HG03060 (cell line): Measurements from ENCODE around the gene E2F3.

Source experiments
- ATAC-seq: cut with Tn5 transposase; IDR thresholded peaks from one replicate; pipeline ENCODE4 v1.9.1; 2021; ENCODE audit warnings: low read depth, moderate number of reproducible peaks; ENCODE audit not compliant: unreplicated experiment

E2F3 gene

DNA sequence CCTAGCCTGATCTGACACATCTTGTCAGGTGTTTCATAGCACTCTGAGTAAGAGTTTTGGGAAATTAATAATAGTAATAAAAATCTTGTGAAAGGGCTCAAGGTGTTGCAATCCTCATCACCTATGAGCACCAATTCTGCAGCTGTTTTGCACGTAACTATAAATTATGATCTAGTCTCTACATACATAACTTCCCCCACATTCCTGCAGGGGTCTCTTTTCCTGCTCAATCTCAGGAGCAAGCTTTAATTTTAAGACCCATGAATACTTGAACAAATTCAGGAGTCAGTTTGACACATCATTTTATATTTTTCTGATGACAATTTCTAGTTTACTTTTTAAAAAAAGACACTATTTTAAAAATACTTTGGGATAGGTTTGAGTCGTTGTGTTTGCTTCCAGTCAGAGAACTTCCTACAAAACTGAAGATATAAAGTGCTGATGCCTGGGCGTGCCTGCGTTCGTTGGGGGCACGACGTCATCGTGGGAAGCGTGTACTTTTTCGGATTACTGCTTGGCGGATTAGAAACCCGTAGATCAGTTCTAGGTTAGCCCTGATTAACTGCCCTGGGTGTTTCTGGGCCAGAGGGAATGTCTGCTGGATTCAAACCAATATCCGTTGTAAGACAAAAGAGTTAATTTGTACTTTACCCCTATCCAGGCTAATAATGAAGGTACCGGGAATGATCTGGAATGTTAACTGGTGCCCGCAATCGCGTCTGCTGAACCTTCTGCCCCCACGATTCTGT, 1.0 kb upstream of the E2F3 start:
- no peak for ATAC-seq

DNA sequence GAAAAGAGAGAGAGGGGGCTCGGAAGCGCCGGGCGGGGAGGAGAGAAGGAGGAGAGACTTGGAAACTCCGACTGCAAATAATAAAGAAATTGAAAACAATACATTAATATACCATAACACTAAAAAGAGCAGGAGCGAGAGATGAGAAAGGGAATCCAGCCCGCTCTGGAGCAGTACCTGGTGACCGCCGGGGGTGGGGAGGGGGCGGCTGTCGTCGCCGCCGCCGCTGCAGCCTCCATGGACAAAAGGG, 338 bp downstream of the E2F3 start:
- ATAC-seq: no peak

DNA sequence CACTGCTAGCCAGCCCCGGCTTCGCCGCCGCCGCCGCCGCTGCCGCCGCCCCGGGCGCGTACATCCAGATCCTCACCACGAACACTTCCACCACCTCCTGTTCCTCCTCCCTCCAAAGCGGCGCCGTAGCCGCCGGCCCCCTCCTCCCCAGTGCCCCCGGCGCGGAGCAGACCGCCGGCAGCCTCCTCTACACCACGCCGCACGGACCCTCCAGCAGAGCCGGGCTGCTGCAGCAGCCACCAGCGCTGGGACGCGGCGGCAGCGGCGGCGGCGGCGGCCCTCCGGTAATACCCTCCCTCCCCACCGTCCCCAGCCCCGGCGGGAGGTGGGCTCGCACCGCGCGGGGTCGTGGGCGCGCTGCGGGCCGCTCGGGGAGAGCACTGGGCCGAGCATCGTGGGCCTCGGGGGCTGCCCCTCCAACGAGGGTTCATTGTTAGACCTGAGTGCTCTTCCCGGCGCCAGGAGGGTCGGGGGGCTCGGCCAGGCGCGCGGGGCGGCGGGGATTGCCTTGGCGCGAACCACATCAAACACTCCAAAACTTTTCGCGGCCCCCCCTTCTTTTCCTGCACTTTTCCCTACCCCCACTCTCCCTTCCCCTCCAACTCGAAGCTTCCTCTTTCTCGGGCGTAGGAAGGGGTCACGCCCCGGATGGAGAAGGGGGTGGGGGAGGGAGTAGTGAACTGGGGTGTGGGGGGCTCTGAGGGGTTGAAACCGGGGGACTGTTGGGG, 827 bp downstream of the E2F3 start:
- no peak for ATAC-seq

DNA sequence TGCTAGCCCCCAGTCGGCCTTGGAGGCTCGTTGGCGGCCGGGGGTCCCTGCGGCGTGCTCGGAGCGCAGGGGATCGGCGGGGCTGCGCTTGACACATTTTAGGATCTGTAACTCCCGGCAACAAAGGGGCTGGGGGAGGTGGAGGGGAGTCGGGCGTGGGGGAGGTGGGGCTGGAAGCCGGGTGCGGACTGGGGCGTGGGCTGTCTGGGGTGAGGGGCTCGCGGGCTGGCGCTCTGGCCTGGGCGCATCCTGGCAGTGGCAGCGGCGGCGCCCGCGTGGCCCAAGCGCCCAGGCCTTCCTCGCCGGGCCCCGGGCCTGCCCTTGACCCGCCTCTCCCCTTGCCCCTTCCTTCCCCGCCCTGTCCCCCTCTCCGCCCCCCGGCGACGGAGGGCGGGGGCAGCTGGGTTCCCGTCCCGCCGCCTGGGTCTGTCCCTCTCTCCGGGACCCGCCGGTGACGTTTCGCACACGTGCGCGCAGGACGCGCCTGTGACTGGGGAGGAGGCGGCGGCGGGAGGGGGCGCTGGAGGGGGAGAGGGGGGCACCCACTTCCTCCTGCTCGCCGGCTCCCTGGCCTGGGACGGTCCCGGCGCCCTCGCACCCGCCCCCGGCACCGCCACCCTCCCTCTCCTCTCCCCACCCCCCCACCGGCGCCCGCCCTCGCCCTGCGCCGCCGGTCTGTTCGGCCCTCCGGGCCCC, 1.5 kb downstream of the E2F3 start:
- ATAC-seq: no peak

DNA sequence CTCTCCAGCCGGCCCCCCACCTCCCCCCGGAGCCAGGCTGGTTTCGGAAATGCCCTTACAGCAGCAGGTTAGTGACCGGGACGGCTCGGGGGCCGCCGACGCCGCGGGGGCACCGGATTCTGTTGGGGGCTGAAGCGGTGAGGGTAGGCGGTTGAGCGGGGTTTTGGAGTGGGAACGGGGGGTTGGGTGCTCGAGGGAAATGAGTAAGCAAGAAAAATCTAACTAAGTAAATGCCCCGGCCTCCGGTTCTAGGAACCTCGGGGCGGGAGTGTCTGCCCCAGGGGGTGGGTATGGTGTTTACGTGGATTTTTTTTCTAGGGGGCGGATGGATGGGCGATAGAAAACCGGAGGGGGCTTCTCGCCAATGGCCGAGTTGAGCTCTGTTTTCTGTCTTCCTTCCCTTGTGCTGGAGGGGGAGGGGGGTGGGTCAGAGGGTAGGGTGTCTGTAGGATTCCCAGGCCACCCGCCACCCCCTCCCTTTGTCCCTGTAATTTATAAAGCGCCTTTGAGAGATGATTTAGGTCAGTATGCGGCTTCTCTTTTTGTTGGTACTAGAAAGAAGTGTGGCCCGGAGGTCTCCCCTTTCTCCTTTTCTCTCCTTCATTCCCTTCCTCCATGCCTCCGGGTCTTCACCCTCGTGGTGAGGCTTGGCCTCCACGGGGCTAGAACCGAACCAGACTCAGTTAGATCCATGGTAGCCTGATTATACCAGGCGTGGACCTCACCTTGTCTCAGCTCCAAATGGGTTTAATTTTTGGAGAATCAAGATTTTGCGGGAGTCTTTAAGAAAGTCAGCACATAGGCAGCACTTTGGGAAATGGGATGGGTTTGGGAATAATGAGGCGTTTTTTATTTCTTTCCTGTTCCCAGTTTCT, 2.3 kb downstream of the E2F3 start:
- no peak for ATAC-seq

DNA sequence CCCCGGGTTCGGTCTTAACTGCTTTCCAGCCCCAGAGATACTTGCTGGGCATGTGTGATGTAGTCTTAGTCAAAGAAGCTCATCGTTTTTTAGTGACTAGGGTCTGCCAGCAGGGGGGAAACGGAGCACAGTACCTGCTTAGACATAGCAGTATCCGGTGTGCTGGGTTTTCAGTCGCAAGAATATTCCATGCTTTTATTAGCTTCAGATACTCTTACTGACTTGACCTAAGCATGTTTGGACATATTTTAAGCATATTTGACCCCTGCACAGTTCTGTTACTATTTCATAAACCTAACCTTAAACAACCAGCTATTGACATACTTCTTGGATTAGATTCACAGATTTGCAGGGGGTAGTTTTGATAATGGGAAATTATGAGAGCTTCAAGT, 3.0 kb downstream of the E2F3 start:
- ATAC-seq: peak; percentile 29

DNA sequence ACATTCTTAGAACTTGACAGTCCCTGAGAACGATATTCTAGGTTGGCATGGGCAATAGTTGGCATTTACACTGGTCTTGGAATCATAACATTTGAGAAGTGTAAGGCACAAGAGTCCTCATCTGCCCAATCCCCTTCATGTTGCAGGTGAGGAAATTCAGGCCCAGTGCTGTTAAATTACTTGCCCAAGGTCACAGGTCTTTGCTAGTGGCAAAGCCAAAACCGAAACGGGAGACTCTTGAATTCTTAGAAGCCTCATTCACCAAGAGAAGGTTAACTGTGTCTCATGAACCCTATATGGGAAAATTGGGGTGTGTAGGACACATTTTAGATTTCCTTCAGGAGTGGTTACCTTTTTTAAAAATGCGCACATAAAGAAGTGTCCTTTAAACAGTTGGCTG, 7.2 kb downstream of the E2F3 start:
- no peak for ATAC-seq

DNA sequence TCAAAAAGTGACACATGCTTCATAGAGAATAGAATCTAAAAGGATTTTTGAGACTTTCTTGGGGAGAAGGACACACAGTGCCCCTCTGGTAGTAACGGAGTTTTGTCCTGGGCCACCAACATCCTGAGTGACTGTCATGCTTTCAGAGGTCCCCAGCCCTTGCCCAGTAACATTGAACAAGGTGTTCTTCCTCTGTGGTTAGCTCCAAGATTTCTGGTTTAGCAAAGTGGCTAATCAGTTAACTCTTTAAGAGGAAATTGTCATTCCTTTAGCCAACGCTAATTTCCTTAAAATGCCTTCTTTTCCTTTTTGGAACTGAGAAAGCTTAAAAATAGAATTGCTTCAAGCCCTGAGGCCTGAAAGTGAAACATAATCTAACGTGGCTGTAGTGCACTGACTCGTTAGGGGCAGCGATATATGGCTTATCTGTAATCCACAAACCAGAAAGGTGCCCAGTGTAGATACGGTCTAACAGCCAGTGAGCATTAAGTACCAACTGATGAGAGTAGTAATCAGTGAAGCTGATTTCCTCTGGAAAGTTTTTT, 7.8 kb downstream of the E2F3 start:
- peak; percentile 90 for ATAC-seq

DNA sequence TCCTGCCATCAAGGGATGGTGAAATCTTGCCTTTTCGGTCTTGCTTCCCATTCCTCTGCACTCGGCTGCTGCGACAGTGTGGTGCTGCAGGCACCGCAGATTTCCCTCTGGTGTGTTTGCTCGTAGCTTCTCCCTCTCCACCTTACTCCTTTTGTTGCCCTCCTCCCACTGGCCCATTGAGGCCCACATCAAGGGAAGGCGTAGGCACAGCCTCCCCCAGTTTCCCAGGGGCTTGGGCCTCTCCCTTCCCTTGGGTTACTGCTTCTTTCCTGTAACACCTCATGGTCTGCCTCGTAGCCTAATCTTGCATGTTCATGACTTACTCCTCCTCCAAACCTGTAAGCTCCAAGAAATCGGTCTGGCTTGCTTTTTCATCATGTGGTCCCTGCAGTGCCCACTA, 9.9 kb downstream of the E2F3 start:
- ATAC-seq: no peak

DNA sequence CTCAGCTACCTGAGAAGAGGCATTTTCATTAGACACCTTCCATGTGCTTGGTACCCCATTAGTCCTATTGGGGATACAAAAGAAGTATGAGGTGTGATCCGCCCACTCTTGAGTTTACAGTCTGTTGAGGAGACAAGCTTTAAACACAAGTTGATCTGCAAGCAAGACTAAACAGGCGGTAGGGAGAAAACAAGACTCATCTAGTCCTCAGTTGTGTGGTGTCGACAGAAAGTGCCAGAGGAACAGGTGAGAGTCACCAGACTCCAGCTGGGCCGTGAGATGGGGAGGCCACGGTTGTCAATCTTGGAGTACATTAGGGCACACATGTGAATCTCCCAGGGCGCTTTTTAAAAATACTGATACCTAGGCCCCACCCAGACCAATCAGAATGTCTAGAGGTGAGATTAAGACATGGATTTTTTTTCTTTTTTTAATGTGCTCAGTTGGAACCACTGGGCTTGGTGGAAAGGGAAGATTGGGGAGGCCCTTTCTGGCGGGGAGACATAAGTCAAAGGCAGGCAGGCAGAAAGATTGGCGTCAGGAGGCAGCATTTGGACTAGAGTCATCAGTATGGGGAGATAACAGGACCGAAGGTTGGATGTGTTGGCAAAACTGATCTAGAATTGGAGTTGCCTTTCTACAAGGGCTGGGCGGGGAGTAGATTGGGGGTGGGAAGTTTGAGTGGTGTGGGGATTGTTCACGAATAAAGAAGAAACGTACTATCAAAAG, 10.4 kb downstream of the E2F3 start:
- ATAC-seq: no peak

DNA sequence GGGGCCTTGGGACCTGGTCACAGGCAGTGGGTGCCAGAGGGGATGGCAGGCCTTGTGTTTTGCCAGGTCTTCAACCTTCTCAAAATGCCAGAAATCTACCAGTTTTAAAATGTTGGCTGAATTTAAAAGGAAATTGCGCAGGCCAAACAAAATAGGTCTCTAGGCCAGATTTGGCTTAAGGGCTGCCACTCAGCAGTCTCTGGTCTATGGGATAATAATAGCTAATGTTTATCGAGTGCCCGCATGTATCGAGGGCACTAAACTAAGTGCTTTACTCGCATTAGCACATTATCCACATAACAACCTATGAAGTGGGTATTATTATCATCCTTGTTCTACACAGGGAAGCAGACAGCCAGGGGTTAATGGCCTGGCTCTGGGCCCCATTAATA, 11.0 kb downstream of the E2F3 start:
- no peak for ATAC-seq

DNA sequence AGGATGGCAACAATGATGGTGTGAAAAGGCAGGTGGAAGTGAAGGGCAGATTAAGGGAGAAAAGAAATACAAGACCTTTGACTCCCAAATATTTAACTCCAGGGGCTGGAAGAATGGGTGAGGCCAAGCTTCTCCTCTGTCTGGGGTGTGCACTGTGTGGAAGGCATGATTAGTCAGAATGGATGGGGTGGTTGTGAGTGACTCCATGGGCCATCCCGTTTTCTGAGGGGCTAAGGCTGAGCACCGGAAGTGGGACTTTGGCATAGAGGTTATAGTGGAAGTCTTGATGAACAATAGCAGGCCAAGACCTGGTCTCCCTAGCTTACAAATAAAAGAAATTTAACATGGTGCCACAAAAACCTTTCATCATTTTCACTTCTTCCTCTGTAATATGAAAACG, 12.1 kb downstream of the E2F3 start:
- no peak for ATAC-seq

DNA sequence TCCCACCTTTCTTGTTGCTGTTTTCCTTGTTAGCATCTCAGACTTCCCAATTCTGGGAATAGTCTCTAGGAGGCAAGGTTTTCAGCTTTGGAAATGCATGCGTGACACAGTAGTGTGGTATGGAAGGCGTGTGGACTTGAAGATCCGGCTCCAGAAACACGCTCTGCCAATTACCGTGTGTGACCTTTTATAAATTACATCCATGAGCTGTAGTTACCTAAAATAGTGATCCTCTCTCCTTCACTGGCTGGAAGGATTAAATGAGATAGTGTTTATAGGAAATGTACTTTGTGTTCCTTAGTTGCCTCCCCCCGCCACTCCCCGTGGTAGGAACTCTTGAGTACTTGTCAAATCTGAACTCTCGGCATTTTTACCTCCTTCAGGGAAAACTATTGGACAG, 13.0 kb downstream of the E2F3 start:
- no peak for ATAC-seq

DNA sequence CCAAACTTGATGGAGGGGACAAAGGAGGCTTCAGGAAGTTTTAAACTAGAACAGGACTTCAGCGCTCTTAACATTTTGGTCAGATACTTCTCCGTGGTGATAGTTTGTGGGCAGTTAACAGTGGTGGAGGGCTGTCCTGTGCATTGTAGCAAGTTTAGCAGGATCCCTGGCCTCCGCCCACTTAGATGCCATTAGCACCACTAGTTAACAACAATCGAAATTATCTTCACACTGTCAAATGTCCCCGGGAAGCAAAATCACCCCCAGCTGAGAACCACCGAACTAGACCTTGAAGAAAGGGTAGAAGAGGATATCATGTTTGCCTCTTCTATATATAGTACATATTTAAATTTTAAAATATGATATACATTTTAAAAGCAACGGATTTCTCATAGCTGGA, 13.6 kb downstream of the E2F3 start:
- no peak for ATAC-seq

DNA sequence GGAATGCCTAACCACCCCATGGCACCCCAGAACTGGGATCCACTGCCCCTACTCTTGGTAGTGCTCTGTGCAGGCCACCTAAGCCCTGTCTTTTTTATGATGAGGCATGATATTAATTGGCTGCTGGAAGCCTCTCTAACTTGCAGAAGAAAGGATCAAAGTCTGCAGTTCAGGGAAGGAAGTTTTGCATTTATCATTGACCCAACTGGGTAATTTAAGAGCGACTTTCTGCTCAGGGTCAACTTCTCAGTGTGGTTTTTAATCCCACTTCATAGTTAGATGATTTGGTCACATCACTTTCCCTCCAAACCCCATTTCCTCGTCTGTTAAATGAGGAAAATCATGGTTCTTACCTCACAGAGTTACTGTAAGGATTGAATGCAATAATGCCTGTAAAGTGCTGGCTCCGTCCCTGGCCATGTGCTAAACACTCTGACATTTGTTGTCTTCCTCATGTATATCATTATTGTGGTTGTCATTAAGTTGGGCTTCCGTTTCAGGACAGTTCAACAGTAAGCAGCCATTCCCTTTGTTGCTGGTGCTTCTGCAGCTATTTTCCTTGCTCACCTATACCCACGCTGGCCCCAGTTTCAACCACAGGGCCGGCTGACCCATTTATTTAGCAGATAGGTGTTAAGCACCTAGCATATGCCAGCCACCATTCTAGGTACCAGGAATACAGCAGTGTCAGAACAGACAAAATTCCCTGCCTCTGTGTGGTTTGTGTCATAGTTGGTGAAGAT, 14.2 kb downstream of the E2F3 start:
- no peak for ATAC-seq

DNA sequence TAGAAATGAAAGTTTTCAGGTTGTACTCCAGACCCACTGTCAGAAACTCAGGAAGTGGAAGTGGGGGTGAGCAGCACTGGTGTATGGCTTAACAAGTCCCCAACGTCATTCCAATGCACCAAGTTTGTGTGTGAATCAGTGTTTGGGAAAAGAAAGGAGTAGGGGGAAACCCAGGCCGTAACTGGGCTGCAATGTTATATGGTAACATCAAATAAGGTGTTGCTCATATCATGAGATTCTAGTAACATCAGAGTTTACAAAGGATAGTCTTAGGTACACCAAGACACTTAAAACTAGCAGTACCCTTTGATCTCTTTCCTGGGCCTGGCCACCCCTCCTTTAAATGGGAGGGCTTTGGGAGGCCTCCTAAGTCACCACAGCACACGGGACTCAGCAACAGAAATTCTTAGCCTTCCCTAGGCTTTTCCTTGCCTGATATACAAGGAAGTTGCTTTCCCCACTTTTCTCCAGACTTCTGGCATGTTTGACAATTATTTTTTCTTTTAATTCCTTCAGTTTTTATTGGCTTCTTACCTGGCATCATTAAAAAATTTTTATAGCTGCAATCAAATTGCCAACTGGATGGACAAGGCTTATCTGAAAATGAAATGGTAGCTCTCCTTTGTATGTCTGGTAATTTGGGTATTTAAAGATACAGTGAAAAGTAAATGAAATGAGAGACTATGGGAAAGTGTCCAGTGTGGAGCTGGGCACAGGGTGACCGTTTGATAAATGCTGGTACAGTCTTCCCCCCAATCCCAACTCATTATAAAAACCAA, 15.1 kb downstream of the E2F3 start:
- no peak for ATAC-seq

DNA sequence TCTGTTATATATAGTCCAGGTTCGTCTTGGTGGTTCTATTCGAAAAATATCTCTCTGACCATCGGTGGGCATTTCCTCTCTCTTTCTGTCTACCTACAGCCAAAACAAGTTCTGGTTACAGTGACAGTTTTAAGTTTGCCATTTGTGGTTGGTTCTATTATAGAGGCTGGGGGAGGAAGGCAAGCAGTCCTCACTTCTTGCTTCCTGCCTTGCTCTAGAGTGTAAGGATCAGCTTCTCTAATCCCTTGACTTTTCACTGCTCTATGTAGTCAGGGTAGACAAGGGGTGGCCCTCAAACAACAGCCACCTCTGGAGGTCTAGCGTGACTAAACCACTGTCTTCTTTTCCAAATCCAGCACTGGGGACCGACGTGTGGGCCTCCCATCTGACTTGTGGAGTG, 16.1 kb downstream of the E2F3 start:
- no peak for ATAC-seq

DNA sequence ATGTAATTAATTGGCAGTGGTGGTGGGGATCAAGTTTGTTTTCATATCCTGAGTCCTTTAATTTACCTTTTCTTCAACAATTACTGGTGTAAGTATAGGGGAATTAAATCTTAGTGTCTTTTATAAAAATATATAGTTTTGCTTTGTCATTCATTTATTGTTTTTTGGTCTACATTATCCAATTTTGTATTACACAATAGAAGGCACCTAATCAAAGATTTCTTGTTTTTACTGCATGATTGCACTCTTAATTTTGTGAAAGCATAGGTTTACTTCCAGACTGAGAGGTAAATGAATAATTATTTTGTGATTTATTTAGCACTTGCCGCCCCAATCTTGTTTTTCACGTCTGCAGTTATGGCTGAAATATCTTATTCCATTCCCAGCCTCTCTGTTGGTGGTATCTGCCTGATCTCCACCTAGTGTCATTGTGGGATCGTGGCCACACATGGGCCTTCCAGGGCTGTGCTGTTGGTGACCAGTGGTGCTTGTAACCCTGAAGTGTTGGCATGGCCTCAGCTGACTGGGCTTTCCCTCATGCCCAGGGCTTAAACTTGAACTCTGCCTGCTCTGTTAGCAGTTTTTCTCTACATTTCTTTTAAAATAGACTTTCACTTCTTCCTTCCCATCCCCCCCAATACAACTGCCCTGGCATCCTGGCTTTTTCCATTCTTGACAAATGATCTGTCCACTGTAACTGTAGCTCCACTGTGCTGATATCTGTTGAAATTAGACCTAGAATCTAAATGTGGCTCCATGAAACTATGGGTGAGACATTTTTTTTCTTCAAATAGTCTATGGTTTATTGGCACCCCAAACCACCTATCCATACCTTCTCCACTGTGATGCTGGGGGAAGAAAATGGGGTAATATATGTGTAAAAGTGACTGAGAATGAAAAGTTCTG, 24.8 kb downstream of the E2F3 start:
- ATAC-seq: no peak
